HPDE6-E6E7 (cell line): ENCODE data around the gene KRT16.
"Not testable (repeated sequence)": the region's sequence is repeated elsewhere in the genome, so short reads cannot be mapped to it uniquely, and the experiment has no call there.

Experiments
- DNase-seq: peaks from one replicate; pipeline ENCODE4 v3.0.0; 2011; ENCODE audit warnings: missing footprints; ENCODE audit errors: extremely low spot score

KRT16 gene

GRCh38 chr17:41647940-41648410, 35.4 kb upstream of the KRT16 start:
- DNase-seq = no peak

DNA sequence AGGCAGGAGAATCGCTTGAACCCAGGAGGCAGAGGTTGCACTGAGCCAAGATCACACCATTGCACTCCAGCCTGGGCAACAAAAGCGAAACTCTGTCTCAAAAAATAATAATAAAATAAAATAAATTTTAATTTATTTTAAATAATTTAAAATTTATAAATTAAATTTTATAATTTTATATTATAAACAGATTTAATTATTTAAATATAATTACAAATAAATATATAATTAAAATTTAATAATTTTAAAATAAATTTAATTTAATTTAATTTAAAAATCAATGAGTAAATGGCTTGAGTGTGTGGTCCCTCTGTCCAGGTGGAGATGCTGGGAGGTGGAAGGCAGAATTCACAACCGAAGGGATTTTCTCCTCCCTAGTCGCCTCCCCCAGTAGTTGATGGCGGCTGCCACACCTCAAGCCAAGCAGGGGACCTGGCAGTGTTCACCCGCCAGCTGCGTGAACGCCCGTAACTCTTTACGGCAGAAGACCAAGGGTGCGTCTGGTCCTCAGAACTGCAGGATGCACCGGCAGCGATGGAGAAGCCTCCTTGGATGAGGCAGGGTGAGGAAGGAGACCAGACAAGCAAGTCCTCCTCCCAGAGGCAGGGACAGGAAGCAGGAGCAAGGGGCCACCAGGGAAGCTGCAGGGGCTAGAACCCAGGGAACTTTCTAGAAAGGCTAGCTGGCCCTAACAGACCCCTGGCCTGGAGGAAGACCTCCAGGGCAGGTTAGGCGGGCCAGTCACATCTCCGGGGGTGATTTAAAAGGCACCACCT, 34.7 kb upstream of the KRT16 start:
- DNase-seq = no peak

GRCh38 chr17:41642252-41643156, 29.9 kb upstream of the KRT16 start:
- no peak for DNase-seq

DNA sequence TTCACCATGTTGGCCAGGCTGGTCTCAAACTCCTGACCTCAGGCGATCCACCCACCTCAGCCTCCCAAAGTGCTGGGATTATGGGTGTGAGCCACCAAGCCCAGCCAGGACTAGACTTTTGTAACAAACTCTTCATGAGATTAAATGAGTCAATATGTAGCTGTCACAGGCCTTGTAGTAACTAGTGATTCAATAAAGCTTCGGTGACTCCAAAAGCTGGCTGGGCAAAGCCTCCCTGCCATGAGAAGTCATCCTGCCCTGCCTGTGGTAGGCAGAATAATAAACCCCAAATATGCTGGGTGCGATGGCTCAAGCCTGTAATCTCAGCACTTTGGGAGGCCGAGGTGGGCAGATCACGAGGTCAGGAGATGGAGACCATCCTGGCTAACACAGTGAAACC, 28.0 kb upstream of the KRT16 start:
- not testable (repeated sequence) for DNase-seq

- no peak for DNase-seq
Observed at GRCh38 chr17:41639492-41640473, 27.2 kb upstream of the KRT16 start.

GRCh38 chr17:41638941-41639340, 26.4 kb upstream of the KRT16 start:
- DNase-seq = no peak

DNA sequence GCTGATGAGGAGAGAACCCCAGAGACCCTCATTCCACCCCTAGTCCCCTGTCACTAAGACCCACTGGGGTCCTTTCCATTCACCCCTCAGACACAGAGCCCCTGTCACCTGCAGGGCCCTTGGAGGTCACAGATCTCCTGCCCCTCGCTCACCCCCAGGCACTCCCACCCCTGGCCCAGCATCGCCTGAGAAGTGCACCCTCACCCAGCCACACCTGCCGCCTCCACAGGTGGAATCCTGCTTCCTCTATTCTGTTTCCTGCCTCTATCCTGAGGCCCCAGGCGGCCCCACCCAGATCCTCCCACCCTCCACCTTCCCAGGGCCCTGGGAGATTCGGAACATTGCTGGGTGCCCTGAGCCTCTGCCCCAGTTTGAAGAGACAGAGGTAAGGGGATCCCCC, 25.6 kb upstream of the KRT16 start:
- DNase-seq = no peak

GRCh38 chr17:41636652-41637051, 24.1 kb upstream of the KRT16 start:
- DNase-seq = no peak

- no peak for DNase-seq
Observed at GRCh38 chr17:41635121-41636097, 22.8 kb upstream of the KRT16 start.

- DNase-seq = no peak
Observed at GRCh38 chr17:41634639-41635038, 22.1 kb upstream of the KRT16 start.

GRCh38 chr17:41633556-41634199, 21.1 kb upstream of the KRT16 start:
- DNase-seq = no peak

DNA sequence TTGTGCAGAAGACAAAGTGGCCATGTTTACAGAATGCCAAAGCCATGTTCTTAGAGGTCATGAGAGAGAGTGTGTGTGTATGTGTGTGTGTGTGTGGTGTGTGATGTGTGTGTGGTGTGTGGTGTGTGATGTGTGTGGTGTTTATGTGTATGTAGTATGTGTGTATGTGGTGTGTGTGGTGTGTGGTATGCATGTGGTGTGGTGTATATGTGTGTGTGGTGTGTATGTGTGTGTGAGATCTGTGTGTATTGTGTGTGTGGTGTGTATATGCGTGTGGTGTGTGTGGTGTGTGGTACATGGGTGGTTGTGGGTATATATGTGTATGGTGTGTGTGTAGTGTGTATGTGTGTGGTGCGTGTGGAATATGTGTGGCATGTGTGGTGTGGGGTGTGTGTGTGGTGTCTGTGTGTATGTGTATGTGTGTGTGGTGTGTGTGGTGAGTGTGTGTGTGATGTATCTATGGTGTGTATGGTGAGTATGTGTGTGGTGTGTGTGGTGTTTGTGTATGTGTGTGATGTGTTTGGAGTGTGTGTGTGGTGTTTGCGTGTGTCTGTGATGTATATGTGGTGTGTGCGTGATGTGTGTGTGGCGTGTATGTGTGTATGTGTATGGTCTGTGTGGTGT, 20.0 kb upstream of the KRT16 start:
- no peak for DNase-seq

GRCh38 chr17:41631898-41632285, 19.3 kb upstream of the KRT16 start:
- DNase-seq = no peak

GRCh38 chr17:41631025-41631897, 18.7 kb upstream of the KRT16 start:
- no peak for DNase-seq

GRCh38 chr17:41629826-41630670, 17.5 kb upstream of the KRT16 start:
- no peak for DNase-seq

DNA sequence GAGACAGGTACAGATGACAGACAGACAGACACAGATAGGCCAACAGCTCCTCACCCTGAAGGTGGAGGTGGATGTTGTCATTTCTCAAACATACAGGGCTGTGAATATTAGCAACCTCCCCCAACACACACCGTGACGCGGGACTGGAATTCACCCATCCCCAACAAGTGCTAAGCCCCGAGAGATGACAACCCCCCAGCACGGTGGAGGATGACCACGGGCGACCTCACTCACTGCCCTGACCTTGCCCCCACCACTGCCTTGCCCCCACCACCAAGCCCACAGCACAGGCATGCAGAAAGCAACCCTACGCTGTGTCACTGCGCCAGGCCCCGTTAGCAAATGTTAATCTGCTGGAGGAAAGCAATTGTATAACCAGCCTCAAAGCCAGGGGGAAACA, 16.7 kb upstream of the KRT16 start:
- DNase-seq = no peak

DNA sequence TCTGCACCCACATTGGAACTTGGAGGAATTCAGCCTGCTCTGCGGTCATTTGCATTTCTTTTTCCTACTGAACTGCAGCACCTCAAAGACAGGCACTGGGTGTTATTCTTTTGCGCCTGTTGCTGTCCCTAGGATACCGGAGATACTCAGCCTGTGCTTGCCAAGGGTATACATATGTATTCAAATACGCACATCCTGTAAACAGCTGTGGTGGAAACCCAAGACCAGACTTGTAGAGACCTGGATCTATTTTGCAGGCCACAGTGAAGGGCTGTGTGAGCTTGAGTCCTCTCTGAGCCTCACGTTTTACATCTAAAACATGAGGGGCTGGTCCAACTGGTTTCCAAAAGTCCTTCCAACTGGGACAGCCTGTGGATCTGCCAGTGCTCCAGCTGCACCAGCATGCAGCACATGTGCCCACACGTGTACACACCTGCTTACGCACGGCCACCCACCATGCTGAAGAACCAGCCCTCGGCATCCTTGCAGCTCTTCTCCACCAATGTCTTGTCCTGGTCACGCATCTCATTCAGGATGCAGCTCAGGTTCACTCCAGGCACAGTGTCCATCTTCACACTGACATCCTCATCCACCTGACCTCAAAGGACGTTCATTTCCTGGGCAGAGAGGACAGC, 16.2 kb upstream of the KRT16 start:
- not testable (repeated sequence) for DNase-seq
